ENCODE results near the gene IPP.
"Not testable (repeated sequence)": the region's sequence is repeated elsewhere in the genome, so short reads cannot be mapped to it uniquely, and the experiment has no call there.

IPP gene

DNA sequence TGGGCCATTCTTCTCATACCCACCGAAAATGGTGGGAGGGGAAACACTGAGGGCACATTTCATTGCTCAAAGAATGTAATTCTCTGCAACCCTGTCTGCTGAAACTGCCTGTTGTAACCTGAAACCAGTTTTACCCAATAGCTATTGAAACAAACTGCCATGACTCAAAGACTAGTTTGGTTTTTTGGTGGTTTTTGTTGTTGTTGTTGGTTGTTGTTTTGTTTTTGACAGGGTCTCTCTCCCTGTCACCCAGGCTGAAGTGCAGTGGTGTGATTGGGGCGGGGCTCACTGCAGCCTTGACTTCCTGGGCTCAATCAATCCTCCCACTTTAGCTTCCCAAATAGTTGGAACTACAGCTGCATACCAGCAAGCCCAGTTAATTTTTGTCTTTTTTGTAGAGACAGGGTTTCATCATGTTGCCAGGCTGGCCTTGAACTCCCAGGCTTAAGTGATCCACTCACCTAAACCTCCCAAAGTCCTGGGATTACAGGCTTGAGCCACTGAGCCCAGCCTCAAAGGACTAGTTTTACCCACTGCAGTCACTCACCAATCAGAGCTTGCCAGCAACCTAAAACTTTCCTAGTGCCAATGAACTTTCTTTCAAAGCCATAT, 2.1 kb upstream of the IPP start:
- Histone ChIP-seq H2BK5ac (ENCODE audit: low read length) (no peak overlapping the region), H3K23ac (ENCODE audit: low read depth, low read length, poor library complexity) (no peak overlapping the region), H3K27me3 (ENCODE audit: control insufficient read depth in 3 of 3, insufficient read depth in 3 of 3, low read depth in 1 of 3, low read length in 3 of 3) (peaks cover 0 to 14% (median 0%) of the 10 kb centered on the region in 3 experiments), H3K79me1 (ENCODE audit: low read depth, low read length) (no peaks in the 10 kb centered on the region), H2AFZ (ENCODE audit: low read length) (peak overlapping the region; percentile 67), H3K4me3 (ENCODE audit: low read length in 2 of 2) (no peak overlapping the region), H4K8ac (ENCODE audit: low read depth, low read length) (no peak overlapping the region), H3K14ac (ENCODE audit: low read length) (no peak overlapping the region), H2BK15ac (ENCODE audit: low read length) (no peak overlapping the region), H3K4ac (ENCODE audit: low read length) (no peak overlapping the region), H4K91ac (ENCODE audit: low read depth, low read length, poor library complexity) (no peak overlapping the region), H3K18ac (ENCODE audit: low read length) (no peak overlapping the region), H3K9me3 (replicated peaks in 1 of 2; ENCODE audit: control insufficient read depth in 2 of 2, insufficient read depth in 1 of 2, low read depth in 1 of 2, low read length in 2 of 2) (peaks cover 2 to 19% of the 10 kb centered on the region in 2 donors), H3K27ac (replicated peaks; ENCODE audit: low read length) (no peak overlapping the region), H3K9ac (ENCODE audit: low read depth, low read length, poor library complexity) (no peak overlapping the region), H2BK120ac (ENCODE audit: low read depth, low read length) (no peak overlapping the region), H3K36me3 (replicated peaks in 1 of 2; ENCODE audit: control insufficient read depth in 2 of 2, insufficient read depth in 2 of 2, low read length in 2 of 2) (no peaks in the 10 kb centered on the region), H2AK5ac (ENCODE audit: low read depth, low read length) (no peak overlapping the region), H3K4me1 (ENCODE audit: control insufficient read depth in 2 of 2, insufficient read depth in 1 of 2, low read depth in 1 of 2, low read length in 2 of 2) (peaks cover 2 to 5% of the 10 kb centered on the region in 2 donors), H3K4me2 (ENCODE audit: insufficient read depth, low read length, poor library complexity, severe bottlenecking) (no peak overlapping the region), H2BK12ac (ENCODE audit: low read length) (no peak overlapping the region)
- WGBS, 2 donors (ENCODE audit: extremely low coverage in 2 of 2, insufficient read length in 2 of 2, insufficient replicate concordance in 1 of 2): no CpG with 5 or more reads among the region's 2 CpGs
- DNase-seq (ENCODE audit: low spot score): no peak

DNA sequence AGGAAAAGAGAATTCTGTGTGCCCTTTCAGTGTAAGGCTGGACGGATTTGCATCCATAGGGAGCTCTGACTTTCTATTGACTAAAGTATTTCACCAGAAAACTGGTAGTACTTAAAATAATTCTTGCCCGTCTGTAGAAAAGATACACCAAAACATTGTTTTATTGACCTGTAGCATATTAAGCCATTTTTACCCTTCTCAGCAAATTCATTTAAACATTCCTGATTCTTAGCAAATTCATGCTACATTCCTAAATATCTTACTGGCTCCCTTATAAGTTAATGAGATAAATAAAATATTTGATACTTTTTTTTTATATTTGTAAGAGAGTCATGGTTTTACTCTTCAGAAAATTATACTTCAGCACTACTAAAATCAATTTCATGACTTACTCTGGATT, 1.6 kb upstream of the IPP start:
- Histone ChIP-seq H2BK120ac (ENCODE audit: low read depth, low read length) (no peak overlapping the region), H3K9ac (ENCODE audit: low read depth, low read length, poor library complexity) (no peak overlapping the region), H3K4ac (ENCODE audit: low read length) (no peak overlapping the region), H3K23ac (ENCODE audit: low read depth, low read length, poor library complexity) (no peak overlapping the region), H3K79me1 (ENCODE audit: low read depth, low read length) (no peaks in the 10 kb centered on the region), H2AK5ac (ENCODE audit: low read depth, low read length) (no peak overlapping the region), H3K14ac (ENCODE audit: low read length) (no peak overlapping the region), H3K4me2 (ENCODE audit: insufficient read depth, low read length, poor library complexity, severe bottlenecking) (no peak overlapping the region), H3K4me3 (ENCODE audit: low read length in 2 of 2) (no peak overlapping the region), H2AFZ (ENCODE audit: low read length) (peak overlapping the region; percentile 67), H3K18ac (ENCODE audit: low read length) (no peak overlapping the region), H2BK12ac (ENCODE audit: low read length) (no peak overlapping the region), H3K27me3 (ENCODE audit: control insufficient read depth in 3 of 3, insufficient read depth in 3 of 3, low read depth in 1 of 3, low read length in 3 of 3) (peaks cover 0 to 12% (median 0%) of the 10 kb centered on the region in 3 experiments), H3K36me3 (replicated peaks in 1 of 2; ENCODE audit: control insufficient read depth in 2 of 2, insufficient read depth in 2 of 2, low read length in 2 of 2) (no peaks in the 10 kb centered on the region), H3K27ac (replicated peaks; ENCODE audit: low read length) (no peak overlapping the region), H4K91ac (ENCODE audit: low read depth, low read length, poor library complexity) (no peak overlapping the region), H2BK15ac (ENCODE audit: low read length) (no peak overlapping the region), H2BK5ac (ENCODE audit: low read length) (no peak overlapping the region), H3K9me3 (replicated peaks in 1 of 2; ENCODE audit: control insufficient read depth in 2 of 2, insufficient read depth in 1 of 2, low read depth in 1 of 2, low read length in 2 of 2) (peaks cover 2 to 19% of the 10 kb centered on the region in 2 donors), H4K8ac (ENCODE audit: low read depth, low read length) (no peak overlapping the region), H3K4me1 (ENCODE audit: control insufficient read depth in 2 of 2, insufficient read depth in 1 of 2, low read depth in 1 of 2, low read length in 2 of 2) (peaks cover 2 to 5% of the 10 kb centered on the region in 2 donors)
- no CpG with 5 or more reads among the region's 2 CpGs for WGBS, 2 donors (ENCODE audit: extremely low coverage in 2 of 2, insufficient read length in 2 of 2, insufficient replicate concordance in 1 of 2)
- DNase-seq (ENCODE audit: low spot score): no peak

- no CpG with 5 or more reads among the region's 24 CpGs for WGBS, 2 donors (ENCODE audit: extremely low coverage in 2 of 2, insufficient read length in 2 of 2, insufficient replicate concordance in 1 of 2)
- Histone ChIP-seq H3K27ac (replicated peaks; ENCODE audit: low read length) (peak overlapping the region; percentile 94), H3K4me3 (ENCODE audit: low read length in 2 of 2) (peak overlapping the region in 1 of 2 donors; percentile 63), H3K4me2 (ENCODE audit: insufficient read depth, low read length, poor library complexity, severe bottlenecking) (peak overlapping the region; percentile 38), H4K91ac (ENCODE audit: low read depth, low read length, poor library complexity) (peak overlapping the region; percentile 47), H2AFZ (ENCODE audit: low read length) (peak overlapping the region; percentile 85), H3K18ac (ENCODE audit: low read length) (peak overlapping the region; percentile 85), H3K9me3 (replicated peaks in 1 of 2; ENCODE audit: control insufficient read depth in 2 of 2, insufficient read depth in 1 of 2, low read depth in 1 of 2, low read length in 2 of 2) (peaks cover 2 to 19% of the 10 kb centered on the region in 2 donors), H2BK5ac (ENCODE audit: low read length) (peak overlapping the region; percentile 33), H3K23ac (ENCODE audit: low read depth, low read length, poor library complexity) (peak overlapping the region; percentile 98), H3K14ac (ENCODE audit: low read length) (peak overlapping the region; percentile 77)
- H3K36me3 ChIP-seq (replicated peaks in 1 of 2; ENCODE audit: control insufficient read depth in 2 of 2, insufficient read depth in 2 of 2, low read length in 2 of 2); H3K4me1 ChIP-seq (ENCODE audit: control insufficient read depth in 2 of 2, insufficient read depth in 1 of 2, low read depth in 1 of 2, low read length in 2 of 2); H3K27me3 ChIP-seq (ENCODE audit: control insufficient read depth in 3 of 3, insufficient read depth in 3 of 3, low read depth in 1 of 3, low read length in 3 of 3); H3K9ac ChIP-seq (ENCODE audit: low read depth, low read length, poor library complexity); H2AK5ac ChIP-seq (ENCODE audit: low read depth, low read length); H2BK12ac ChIP-seq (ENCODE audit: low read length); H3K4ac ChIP-seq (ENCODE audit: low read length); H2BK15ac ChIP-seq (ENCODE audit: low read length); H3K79me1 ChIP-seq (ENCODE audit: low read depth, low read length); H4K8ac ChIP-seq (ENCODE audit: low read depth, low read length); DNase-seq (ENCODE audit: low spot score); H2BK120ac ChIP-seq (ENCODE audit: low read depth, low read length): not testable (repeated sequence)
Observed at GRCh38 chr1:45751039-45751838, 786 bp upstream of the IPP start.

DNA sequence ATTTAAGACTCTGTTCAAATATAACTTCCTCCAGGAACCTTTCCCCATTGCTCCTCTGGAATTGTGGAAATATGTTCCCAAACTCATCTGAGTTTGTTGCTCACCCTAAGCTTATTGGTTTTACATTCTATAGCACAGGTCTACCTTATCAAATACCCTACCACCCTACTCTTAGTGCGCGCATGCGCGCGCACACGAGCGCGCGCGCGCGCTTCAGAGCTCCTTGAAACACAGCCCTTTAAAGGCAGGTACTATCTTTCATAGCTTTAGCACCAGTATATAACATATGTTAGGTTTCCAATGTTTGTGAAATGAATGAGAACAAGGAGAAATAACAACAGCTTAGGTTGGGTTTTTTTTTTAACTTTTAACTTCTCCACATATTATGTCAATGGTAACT, 3.5 kb downstream of the IPP start:
- Histone ChIP-seq H2BK5ac (ENCODE audit: low read length) (no peak overlapping the region), H2BK12ac (ENCODE audit: low read length) (no peak overlapping the region), H3K9me3 (replicated peaks in 1 of 2; ENCODE audit: control insufficient read depth in 2 of 2, insufficient read depth in 1 of 2, low read depth in 1 of 2, low read length in 2 of 2) (no peaks in the 10 kb centered on the region), H3K9ac (ENCODE audit: low read depth, low read length, poor library complexity) (no peak overlapping the region), H3K27me3 (ENCODE audit: control insufficient read depth in 3 of 3, insufficient read depth in 3 of 3, low read depth in 1 of 3, low read length in 3 of 3) (no peaks in the 10 kb centered on the region), H4K8ac (ENCODE audit: low read depth, low read length) (no peak overlapping the region), H2AFZ (ENCODE audit: low read length) (no peak overlapping the region), H3K14ac (ENCODE audit: low read length) (no peak overlapping the region), H2BK120ac (ENCODE audit: low read depth, low read length) (no peak overlapping the region), H3K27ac (replicated peaks; ENCODE audit: low read length) (no peak overlapping the region), H2AK5ac (ENCODE audit: low read depth, low read length) (no peak overlapping the region), H3K79me1 (ENCODE audit: low read depth, low read length) (no peaks in the 10 kb centered on the region), H3K4me2 (ENCODE audit: insufficient read depth, low read length, poor library complexity, severe bottlenecking) (no peak overlapping the region), H3K4ac (ENCODE audit: low read length) (no peak overlapping the region), H3K18ac (ENCODE audit: low read length) (no peak overlapping the region), H4K91ac (ENCODE audit: low read depth, low read length, poor library complexity) (no peak overlapping the region), H3K4me3 (ENCODE audit: low read length in 2 of 2) (no peak overlapping the region), H3K4me1 (ENCODE audit: control insufficient read depth in 2 of 2, insufficient read depth in 1 of 2, low read depth in 1 of 2, low read length in 2 of 2) (peaks cover 2 to 5% of the 10 kb centered on the region in 2 donors), H2BK15ac (ENCODE audit: low read length) (no peak overlapping the region), H3K23ac (ENCODE audit: low read depth, low read length, poor library complexity) (no peak overlapping the region), H3K36me3 (replicated peaks in 1 of 2; ENCODE audit: control insufficient read depth in 2 of 2, insufficient read depth in 2 of 2, low read length in 2 of 2) (peaks cover 0 to 29% of the 10 kb centered on the region in 2 donors)
- WGBS, 2 donors (ENCODE audit: extremely low coverage in 2 of 2, insufficient read length in 2 of 2, insufficient replicate concordance in 1 of 2): no CpG with 5 or more reads among the region's 12 CpGs
- DNase-seq (ENCODE audit: low spot score): no peak
